Right atrium auricular region (tissue), 2 donors: ENCODE data around the gene PPP2R2C. TPM values are rescaled to one million over a fixed set of nuclear protein-coding genes. Genes with fewer than 3 reads are reported as not detected.

Experiments used
- DNase-seq: peaks from one replicate; pipeline ENCODE4 v3.0.0-alpha.2; 2019; ENCODE audit warnings: low spot score
- H3K27ac ChIP-seq, 2 donors: fragments of 200-600 bp; sonication (generic); 1 replicate in 1 of 2; 2 replicates in 1 of 2; pipeline ENCODE4 v1.5.1; 2016 to 2019
- H3K27me3 ChIP-seq, 2 donors: fragments of 200-600 bp; sonication (generic); one replicate each; pipeline versions ENCODE4 v1.5.1 to v1.6.0; 2017 to 2019
- H3K36me3 ChIP-seq: fragments of 200-600 bp; sonication (generic); one replicate; pipeline ENCODE4 v1.5.1; 2016
- H3K4me1 ChIP-seq, 2 donors: fragments of 200-600 bp; sonication (generic); one replicate each; pipeline versions ENCODE4 v1.5.1 to v1.6.0; 2017 to 2019
- H3K4me3 ChIP-seq, 2 donors: fragments of 200-600 bp; sonication (generic); 1 replicate in 1 of 2; 2 replicates in 1 of 2; pipeline ENCODE4 v1.5.1; 2017 to 2019; ENCODE audit warnings: mild to moderate bottlenecking in 1 of 2, moderate library complexity in 1 of 2
- H3K9me3 ChIP-seq, 2 donors: fragments of 200-600 bp; sonication (generic); one replicate each; pipeline ENCODE4 v1.5.1; 2019
- total RNA-seq, 2 donors: library from RNA; depleted of rRNA; stranded (reverse); fragments of >200 nt; gene quantifications; one replicate each; pipeline ENCODE4 v1.1.0, GENCODE V29; 2016
- TF ChIP-seq, protein P1 (sequence below), 2 donors: fragments of 200-600 bp; sonication (generic); IDR thresholded peaks; one replicate each; pipeline ENCODE4 v1.5.1; 2019; ENCODE audit warnings: antibody characterized with exemption in 2 of 2

Gene PPP2R2C
- total RNA-seq, 2 donors from 2014 or later, result 4.6 to 5.7 TPM

- Histone ChIP-seq H3K4me1 (no peaks in the 10 kb centered on the region), H3K27me3 (no peaks in the 10 kb centered on the region), H3K27ac (no peak overlapping the region), H3K9me3 (peaks cover 0 to 15% of the 10 kb centered on the region in 2 donors), H3K36me3 (no peaks in the 10 kb centered on the region), H3K4me3 (no peak overlapping the region)
- TF ChIP-seq, protein P1, sequence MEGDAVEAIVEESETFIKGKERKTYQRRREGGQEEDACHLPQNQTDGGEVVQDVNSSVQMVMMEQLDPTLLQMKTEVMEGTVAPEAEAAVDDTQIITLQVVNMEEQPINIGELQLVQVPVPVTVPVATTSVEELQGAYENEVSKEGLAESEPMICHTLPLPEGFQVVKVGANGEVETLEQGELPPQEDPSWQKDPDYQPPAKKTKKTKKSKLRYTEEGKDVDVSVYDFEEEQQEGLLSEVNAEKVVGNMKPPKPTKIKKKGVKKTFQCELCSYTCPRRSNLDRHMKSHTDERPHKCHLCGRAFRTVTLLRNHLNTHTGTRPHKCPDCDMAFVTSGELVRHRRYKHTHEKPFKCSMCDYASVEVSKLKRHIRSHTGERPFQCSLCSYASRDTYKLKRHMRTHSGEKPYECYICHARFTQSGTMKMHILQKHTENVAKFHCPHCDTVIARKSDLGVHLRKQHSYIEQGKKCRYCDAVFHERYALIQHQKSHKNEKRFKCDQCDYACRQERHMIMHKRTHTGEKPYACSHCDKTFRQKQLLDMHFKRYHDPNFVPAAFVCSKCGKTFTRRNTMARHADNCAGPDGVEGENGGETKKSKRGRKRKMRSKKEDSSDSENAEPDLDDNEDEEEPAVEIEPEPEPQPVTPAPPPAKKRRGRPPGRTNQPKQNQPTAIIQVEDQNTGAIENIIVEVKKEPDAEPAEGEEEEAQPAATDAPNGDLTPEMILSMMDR (IDR thresholded peaks at IDR 0.05), result no peak
- no peak for DNase-seq
Measured at GRCh38 chr4:6430927-6431326, 41.5 kb downstream of the PPP2R2C start.

GRCh38 chr4:6427439-6428090 is 44.8 kb downstream of the PPP2R2C start:
- DNase-seq, result no peak
- H3K36me3 ChIP-seq, result no peaks in the 10 kb centered on the region
- no peak overlapping the region for H3K27ac ChIP-seq
- TF ChIP-seq, protein P1 (IDR thresholded peaks at IDR 0.05), result no peak
- no peaks in the 10 kb centered on the region for H3K27me3 ChIP-seq
- no peaks in the 10 kb centered on the region for H3K9me3 ChIP-seq
- no peak overlapping the region for H3K4me3 ChIP-seq
- no peaks in the 10 kb centered on the region for H3K4me1 ChIP-seq

GRCh38 chr4:6426571-6427438 is 45.6 kb downstream of the PPP2R2C start:
- TF ChIP-seq, protein P1 (IDR thresholded peaks at IDR 0.05), result no peak

GRCh38 chr4:6425911-6426310 is 46.5 kb downstream of the PPP2R2C start:
- H3K36me3 ChIP-seq, result no peaks in the 10 kb centered on the region
- H3K9me3 ChIP-seq, result no peaks in the 10 kb centered on the region
- H3K27me3 ChIP-seq, result no peaks in the 10 kb centered on the region
- H3K27ac ChIP-seq, result no peak overlapping the region
- TF ChIP-seq, protein P1 (IDR thresholded peaks at IDR 0.05), result no peak
- DNase-seq, result no peak
- no peak overlapping the region for H3K4me3 ChIP-seq
- H3K4me1 ChIP-seq, result no peaks in the 10 kb centered on the region

More at GRCh38 chr4:6426571-6427438, 45.6 kb downstream of the PPP2R2C start:
- Histone ChIP-seq H3K36me3 (no peaks in the 10 kb centered on the region), H3K9me3 (no peaks in the 10 kb centered on the region), H3K4me3 (no peak overlapping the region), H3K27ac (no peak overlapping the region), H3K27me3 (no peaks in the 10 kb centered on the region), H3K4me1 (no peaks in the 10 kb centered on the region)
- DNase-seq, result no peak

DNA sequence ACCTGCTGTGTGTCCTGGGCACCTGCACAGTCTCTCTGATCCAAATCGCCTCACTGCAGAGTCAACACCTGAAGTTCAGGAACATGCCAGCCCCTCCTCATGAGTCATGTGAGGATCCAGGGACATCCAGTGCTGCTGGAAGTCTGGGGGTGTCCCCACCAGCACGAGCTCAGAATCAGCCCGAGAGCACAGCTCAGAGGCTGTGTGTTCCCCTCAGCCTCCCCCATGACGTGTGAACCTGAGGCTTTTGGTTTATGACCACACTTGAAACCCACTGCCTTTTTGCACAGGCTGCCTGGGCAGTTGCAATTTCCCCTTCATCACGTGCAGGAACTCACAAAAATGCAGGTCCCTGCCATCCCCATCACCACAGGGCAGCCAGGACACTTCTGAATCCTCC is 47.1 kb downstream of the PPP2R2C start:
- Histone ChIP-seq H3K4me3 (no peak overlapping the region), H3K27me3 (no peaks in the 10 kb centered on the region), H3K4me1 (no peaks in the 10 kb centered on the region), H3K9me3 (no peaks in the 10 kb centered on the region), H3K36me3 (no peaks in the 10 kb centered on the region), H3K27ac (no peak overlapping the region)
- TF ChIP-seq, protein P1 (IDR thresholded peaks at IDR 0.05), result no peak
- no peak for DNase-seq
